Right lobe of liver (tissue), 4 donors: ENCODE data around the gene TTC6.

Source experiments
- POLR2A ChIP-seq: fragments of 450-650 bp; IDR thresholded peaks from one replicate; pipeline ENCODE4 v1.6.1; 2017; ENCODE audit warnings: antibody characterized with exemption, mild to moderate bottlenecking
- TF ChIP-seq, protein P1 (sequence below), 4 donors: fragments of 200-600 bp in 3 of 4; fragments of 450-650 bp in 1 of 4; IDR thresholded peaks; one replicate each; pipeline versions ENCODE4 v1.5.1 to v1.8.0; 2016 to 2022; ENCODE audit warnings: antibody characterized with exemption in 4 of 4, mild to moderate bottlenecking in 2 of 4
- donor health status: DM: no; HTN: no; CAD: no.
- donor health status: DM: no; HTN: no; CAD: no.
- donor health status: DM: no; HTN: yes; CAD: no.

DNA sequence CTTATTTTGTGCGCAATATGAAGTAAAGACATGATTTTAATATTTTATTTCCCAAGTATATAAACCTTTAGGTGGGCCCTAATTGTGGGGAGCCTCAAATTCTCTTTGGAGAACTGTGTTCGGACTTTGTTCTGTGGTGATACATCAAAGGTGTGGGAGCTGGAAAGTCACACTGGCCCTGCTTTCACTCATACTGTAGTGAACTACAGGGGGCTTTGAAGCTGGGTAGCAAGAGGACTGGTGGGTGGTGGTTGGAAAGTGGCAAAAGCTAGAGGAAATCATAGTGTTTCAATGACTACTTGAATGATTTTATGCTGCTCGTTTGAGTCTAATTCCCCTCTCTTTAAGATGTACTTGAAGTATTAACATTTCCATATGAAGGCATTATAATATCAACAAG is 13.2 kb downstream of the TTC6 start:
- TF ChIP-seq, protein P1, sequence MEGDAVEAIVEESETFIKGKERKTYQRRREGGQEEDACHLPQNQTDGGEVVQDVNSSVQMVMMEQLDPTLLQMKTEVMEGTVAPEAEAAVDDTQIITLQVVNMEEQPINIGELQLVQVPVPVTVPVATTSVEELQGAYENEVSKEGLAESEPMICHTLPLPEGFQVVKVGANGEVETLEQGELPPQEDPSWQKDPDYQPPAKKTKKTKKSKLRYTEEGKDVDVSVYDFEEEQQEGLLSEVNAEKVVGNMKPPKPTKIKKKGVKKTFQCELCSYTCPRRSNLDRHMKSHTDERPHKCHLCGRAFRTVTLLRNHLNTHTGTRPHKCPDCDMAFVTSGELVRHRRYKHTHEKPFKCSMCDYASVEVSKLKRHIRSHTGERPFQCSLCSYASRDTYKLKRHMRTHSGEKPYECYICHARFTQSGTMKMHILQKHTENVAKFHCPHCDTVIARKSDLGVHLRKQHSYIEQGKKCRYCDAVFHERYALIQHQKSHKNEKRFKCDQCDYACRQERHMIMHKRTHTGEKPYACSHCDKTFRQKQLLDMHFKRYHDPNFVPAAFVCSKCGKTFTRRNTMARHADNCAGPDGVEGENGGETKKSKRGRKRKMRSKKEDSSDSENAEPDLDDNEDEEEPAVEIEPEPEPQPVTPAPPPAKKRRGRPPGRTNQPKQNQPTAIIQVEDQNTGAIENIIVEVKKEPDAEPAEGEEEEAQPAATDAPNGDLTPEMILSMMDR (IDR thresholded peaks at IDR 0.05), result no peak
- TF ChIP-seq POLR2A, result no peak
